AG04449 (cell line): ENCODE data around the gene MESD.

Source experiments
- CTCF ChIA-PET: fragments of 350-600 bp; formaldehyde crosslinking; extraction: SDS; loops from one replicate; lab custom pipeline; 2021; ENCODE audit warnings: antibody characterized with exemption; lab: Yijun Ruan, JAX
- POLR2A ChIA-PET: fragments of 400-600, 350-600 bp; formaldehyde crosslinking; extraction: SDS; loops from one replicate; lab custom pipeline; 2020; ENCODE audit warnings: antibody characterized with exemption, inconsistent platforms; lab: Yijun Ruan, JAX
- DNase-seq: peaks from one replicate; pipeline ENCODE4 v3.0.0-alpha.2; 2010; ENCODE audit warnings: low read depth, low spot score
- H3K4me3 ChIP-seq: 2 replicates; pipeline ENCODE4 v1.5.1; 2011; ENCODE audit warnings: low read depth, mild to moderate bottlenecking, control low read depth, low read length
- TF ChIP-seq, protein P1 (sequence below): IDR thresholded peaks from one replicate; pipeline ENCODE4 v1.5.1; 2011; ENCODE audit warnings: mild to moderate bottlenecking, moderate library complexity, low read length, control low read depth, inconsistent platforms; ENCODE audit not compliant: insufficient read depth; ENCODE audit errors: missing control alignments

Gene MESD

DNA sequence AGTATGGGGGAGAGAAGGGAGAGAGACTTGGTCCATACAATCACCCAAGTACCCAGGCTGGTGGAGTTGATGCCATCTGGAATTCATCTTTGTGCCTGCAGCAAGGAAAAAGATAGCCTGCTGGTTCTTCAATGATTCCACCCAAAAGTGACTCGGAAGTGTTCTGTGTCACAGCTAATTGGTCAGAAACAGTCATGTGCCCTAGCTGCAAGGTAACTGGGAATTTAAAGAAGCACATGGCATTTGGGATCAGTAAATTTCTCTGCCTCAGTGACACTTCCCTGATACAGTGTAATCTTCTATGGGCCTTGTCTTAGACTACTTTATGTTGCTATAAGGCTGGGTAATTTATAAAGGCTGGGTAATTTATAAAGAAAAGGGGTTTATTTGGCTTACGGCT is 28.6 kb upstream of the MESD start:
- no peak overlapping the region for H3K4me3 ChIP-seq
- no peak for DNase-seq
- CTCF ChIA-PET: interaction anchor here (0.7 to 1.0 kb wide), 2 partner anchors 10 to 248 kb away, joined by 3 to 4 read pairs; no protein-coding TSS in a partner anchor
- TF ChIP-seq, protein P1, sequence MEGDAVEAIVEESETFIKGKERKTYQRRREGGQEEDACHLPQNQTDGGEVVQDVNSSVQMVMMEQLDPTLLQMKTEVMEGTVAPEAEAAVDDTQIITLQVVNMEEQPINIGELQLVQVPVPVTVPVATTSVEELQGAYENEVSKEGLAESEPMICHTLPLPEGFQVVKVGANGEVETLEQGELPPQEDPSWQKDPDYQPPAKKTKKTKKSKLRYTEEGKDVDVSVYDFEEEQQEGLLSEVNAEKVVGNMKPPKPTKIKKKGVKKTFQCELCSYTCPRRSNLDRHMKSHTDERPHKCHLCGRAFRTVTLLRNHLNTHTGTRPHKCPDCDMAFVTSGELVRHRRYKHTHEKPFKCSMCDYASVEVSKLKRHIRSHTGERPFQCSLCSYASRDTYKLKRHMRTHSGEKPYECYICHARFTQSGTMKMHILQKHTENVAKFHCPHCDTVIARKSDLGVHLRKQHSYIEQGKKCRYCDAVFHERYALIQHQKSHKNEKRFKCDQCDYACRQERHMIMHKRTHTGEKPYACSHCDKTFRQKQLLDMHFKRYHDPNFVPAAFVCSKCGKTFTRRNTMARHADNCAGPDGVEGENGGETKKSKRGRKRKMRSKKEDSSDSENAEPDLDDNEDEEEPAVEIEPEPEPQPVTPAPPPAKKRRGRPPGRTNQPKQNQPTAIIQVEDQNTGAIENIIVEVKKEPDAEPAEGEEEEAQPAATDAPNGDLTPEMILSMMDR: no peak
- POLR2A ChIA-PET: no interaction called here

DNA sequence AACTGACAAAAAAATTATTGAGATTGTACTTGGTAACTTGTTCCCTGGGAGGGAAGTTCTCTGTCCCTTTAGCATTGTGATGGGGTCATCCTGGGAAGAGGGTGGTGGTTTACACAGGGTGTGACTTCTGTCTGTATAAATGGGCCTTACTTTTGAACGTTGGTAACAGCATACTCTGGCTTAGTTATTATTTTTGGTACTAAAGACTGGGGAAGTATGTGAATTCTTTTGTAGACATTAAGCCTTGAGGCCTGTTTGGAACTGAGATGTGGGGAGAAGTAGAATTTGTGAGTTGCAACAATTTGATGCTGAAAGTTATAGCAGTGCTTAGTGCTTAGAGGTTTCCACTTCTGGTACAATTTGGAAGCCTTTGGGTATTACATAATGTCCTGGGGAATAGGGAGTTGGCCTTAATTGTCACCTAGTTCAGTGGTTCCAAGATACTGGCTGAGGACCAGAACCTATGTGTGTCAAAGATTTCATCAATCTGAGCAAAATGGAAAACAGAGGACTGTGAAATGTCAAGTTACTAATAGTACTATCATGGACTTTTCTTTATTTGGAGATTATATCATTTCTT is 27.0 kb upstream of the MESD start:
- TF ChIP-seq, protein P1: no peak
- DNase-seq: no peak
- no peak overlapping the region for H3K4me3 ChIP-seq
- ChIA-PET CTCF (interaction anchor here (1.8 kb wide), 1 partner anchor 10 kb away, joined by 5 read pairs; no protein-coding TSS in a partner anchor), POLR2A (no interaction called here)

DNA sequence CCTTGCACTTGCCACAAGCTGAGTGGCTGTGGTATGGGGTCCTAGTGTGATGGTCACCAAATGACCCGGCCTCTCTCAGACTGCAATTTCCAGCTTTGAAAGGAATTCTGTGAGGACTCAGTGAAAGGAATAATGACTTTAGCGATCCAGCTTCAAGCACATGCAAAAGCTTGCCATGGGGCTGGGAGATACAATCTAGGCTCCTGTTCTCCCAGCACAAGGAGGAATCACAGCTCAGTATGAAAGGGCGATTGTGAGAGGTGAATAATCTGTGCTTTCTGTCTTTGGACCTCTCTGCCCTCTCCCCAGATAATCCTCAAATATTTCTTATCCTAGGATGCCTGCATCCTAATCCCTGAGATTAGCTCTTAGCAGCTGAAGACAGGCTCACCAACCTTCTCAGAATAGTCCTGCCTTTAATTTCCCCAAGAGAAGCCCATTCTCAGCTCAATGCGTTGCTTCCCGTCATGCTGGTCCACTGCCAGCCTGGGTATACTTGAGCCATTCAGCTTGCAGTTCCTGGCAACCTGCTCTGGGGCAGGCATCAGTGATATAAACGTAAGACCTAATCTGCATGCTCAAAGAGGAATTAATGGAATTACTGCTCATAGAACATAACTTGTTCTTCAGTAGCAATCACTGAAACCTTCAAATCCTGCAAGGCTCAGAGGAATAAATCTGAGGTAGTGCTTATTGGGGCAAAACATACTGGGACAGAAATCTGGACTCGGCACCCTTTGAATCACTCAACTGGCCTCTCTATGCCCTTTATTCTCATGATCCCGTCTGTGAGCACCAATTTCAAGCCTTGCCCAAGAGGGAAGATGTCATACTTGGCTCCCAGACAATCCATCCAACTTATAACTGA is 26.2 kb upstream of the MESD start:
- TF ChIP-seq, protein P1: no peak
- no peak for DNase-seq
- H3K4me3 ChIP-seq: no peak overlapping the region
- ChIA-PET POLR2A (no interaction called here), CTCF (interaction anchor here (1.8 kb wide), 1 partner anchor 11 kb away, joined by 5 read pairs; no protein-coding TSS in a partner anchor)

DNA sequence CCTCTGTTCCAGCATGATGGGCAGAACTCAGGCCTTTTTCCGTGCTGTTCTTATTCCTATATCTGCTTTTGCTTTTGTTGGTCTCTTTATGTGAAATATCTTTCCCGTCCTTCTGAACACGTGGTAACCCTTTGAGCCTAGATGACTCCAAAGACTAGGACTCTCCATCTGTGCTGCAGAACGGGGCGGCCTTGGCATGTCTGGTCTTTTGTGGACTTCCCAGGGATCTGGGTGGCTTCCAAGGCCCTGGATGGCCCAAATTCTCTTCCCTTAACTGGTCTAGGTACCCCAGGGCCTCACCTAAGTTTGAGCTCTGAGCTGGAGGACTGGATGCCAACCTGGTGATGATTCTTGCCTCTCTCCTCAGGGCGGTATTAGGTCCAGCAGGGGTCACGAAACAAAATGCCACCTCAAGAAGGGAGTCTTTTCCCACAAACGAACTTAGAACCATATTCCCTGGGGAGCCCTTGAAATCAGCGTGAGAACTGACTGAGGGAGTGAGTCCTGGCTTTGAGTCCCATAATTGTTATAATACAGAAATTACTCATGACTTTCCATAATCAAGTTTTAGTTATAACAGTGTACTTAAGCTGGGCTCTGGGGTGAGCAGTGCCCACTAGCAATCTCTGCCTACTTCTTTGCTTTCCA is 25.0 kb upstream of the MESD start:
- ChIA-PET POLR2A (no interaction called here), CTCF (interaction anchor here (0.6 to 1.8 kb wide), 2 partner anchors 12 to 252 kb away, joined by 3 to 5 read pairs; no protein-coding TSS in a partner anchor)
- TF ChIP-seq, protein P1: no peak
- no peak overlapping the region for H3K4me3 ChIP-seq
- DNase-seq: no peak

DNA sequence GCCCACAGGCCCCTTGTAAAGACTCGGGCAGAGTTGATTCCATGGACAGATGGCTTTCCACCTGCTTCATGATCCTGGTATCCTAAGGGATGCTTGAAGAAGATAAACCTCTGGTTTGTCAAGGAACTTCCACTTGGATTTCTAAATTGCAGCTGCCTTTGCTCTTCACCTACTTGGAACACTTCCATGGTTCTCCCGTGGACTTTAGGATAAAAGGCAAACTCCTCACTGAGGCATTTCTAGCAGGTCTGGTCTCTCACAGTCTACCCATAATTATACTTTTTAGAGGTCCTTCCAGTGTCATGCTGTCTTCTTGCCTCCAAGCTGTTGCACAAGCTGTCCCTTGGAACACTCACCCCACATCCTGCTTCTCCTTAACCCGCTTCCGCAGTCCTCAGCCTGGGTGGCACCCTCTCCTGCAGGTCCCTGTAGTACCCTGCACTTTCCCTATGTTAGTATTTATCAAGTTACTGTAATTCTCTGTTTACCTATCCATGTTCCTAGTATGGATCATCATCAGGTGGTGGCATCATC is 23.8 kb upstream of the MESD start:
- TF ChIP-seq, protein P1: no peak
- POLR2A ChIA-PET: no interaction called here
- DNase-seq: no peak
- H3K4me3 ChIP-seq: no peak overlapping the region
- CTCF ChIA-PET: interaction anchor here (1.3 kb wide), 1 partner anchor 253 kb away, joined by 3 read pairs; no protein-coding TSS in a partner anchor

DNA sequence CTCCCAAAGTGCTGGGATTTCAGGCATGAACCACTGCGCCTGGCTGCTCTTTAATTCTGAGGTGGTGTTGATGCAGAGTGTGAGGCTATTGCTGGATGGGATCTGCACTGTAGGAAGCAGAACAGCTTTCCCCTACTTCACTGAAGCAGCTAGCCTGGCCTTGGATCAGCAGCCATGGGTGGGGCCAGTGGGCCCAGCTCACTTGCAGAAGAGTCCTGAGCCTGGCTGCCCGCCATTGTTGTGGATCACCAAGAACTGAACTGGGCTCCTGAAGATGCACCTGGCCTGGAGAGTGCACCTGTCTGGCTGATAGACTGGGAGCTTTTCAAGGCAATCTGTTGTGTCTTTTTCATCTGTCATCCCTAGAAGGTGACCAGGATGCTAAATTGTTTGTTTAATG is 23.0 kb upstream of the MESD start:
- TF ChIP-seq, protein P1: no peak
- DNase-seq: no peak
- H3K4me3 ChIP-seq: no peak overlapping the region
- POLR2A ChIA-PET: no interaction called here
- CTCF ChIA-PET: interaction anchor here (0.8 to 1.3 kb wide), 2 partner anchors 10 to 253 kb away, joined by 3 to 4 read pairs; no protein-coding TSS in a partner anchor
